Measurements from ENCODE around the gene PUDP. TPM values are rescaled to one million over a fixed set of nuclear protein-coding genes. Genes with fewer than 3 reads are reported as not detected.

PUDP gene
- total RNA-seq, 1 donor from 2014 or later = 7.7 TPM

- DNase-seq = no peak
Measured at GRCh38 chrX:7146703-7147412, 1.1 kb downstream of the PUDP start.

- no peak for DNase-seq
Measured at GRCh38 chrX:7146020-7146702, 1.8 kb downstream of the PUDP start.

- DNase-seq = no peak
Measured at GRCh38 chrX:7145454-7145853, 2.5 kb downstream of the PUDP start.

- DNase-seq = no peak
Measured at GRCh38 chrX:7143941-7144525, 3.9 kb downstream of the PUDP start.

- DNase-seq = no peak
Measured at GRCh38 chrX:7143076-7143475, 4.9 kb downstream of the PUDP start.

- DNase-seq = peak; percentile 29
Measured at GRCh38 chrX:7139202-7140081, 8.5 kb downstream of the PUDP start.

- no peak for DNase-seq
Measured at GRCh38 chrX:7134981-7135380, 13.0 kb downstream of the PUDP start.

GRCh38 chrX:7133050-7133440, 14.9 kb downstream of the PUDP start:
- no peak for DNase-seq

- no peak for DNase-seq
Measured at GRCh38 chrX:7132335-7133049, 15.5 kb downstream of the PUDP start.

GRCh38 chrX:7131621-7132020, 16.3 kb downstream of the PUDP start:
- DNase-seq = no peak

GRCh38 chrX:7127056-7127455, 20.9 kb downstream of the PUDP start:
- DNase-seq = no peak

GRCh38 chrX:7120878-7121219, 27.1 kb downstream of the PUDP start:
- DNase-seq = no peak

GRCh38 chrX:7119950-7120877, 27.7 kb downstream of the PUDP start:
- no peak for DNase-seq

- DNase-seq = no peak
Measured at GRCh38 chrX:7117587-7117986, 30.4 kb downstream of the PUDP start.

GRCh38 chrX:7116081-7116480, 31.9 kb downstream of the PUDP start:
- DNase-seq = no peak

GRCh38 chrX:7115557-7115956, 32.4 kb downstream of the PUDP start:
- no peak for DNase-seq

GRCh38 chrX:7112071-7112470, 35.9 kb downstream of the PUDP start:
- no peak for DNase-seq

- DNase-seq = no peak
Measured at GRCh38 chrX:7111518-7111917, 36.4 kb downstream of the PUDP start.

GRCh38 chrX:7110821-7111276, 37.1 kb downstream of the PUDP start:
- no peak for DNase-seq

GRCh38 chrX:7109838-7110793, 37.8 kb downstream of the PUDP start:
- no peak for DNase-seq
